GM18498 (cell line): ENCODE data around the gene SLC24A3.

ENCODE experiments used
- ATAC-seq: cut with Tn5 transposase; IDR thresholded peaks from one replicate; pipeline ENCODE4 v1.9.1; 2021; ENCODE audit warnings: mild to moderate bottlenecking, moderate library complexity; ENCODE audit not compliant: unreplicated experiment

SLC24A3 gene

DNA sequence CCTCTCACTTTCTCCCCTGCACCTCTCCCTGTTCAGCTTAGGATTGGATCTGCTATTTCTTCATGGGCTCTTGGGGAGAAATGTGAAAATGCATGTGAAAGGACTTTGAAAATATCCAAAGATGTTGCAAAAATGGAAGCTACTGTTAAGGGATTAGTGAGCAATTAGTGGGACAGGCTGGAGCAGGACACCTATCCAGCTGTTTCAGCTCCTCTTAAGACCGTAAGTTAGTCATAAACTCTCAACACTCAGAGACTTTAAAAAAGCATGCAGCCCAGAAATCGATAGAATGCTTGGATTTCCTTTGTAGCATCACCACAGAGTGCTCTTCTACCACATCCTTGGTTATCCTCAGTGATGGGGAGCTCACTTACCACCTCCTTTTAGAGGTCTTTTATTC lies 88.7 kb downstream of the SLC24A3 start:
- no peak for ATAC-seq

DNA sequence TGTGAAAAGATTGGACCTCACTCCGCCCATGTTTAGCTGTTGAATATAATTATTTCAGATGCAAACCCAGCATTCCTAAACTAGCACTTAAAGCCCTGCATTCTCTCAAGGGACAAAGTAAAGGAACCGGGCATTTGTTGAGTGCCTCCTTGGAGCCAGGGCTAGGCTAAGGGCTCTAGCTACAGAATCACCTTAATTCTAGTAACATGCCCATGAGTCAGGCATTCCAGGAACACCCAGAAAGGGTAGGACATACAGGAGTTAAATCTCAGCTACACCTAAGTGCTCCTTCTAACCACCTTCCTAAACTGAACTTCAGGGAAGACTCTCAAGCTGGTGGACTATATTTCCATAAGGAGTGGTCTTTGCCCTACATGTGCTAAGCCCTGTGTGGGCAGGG lies 89.4 kb downstream of the SLC24A3 start:
- no peak for ATAC-seq

DNA sequence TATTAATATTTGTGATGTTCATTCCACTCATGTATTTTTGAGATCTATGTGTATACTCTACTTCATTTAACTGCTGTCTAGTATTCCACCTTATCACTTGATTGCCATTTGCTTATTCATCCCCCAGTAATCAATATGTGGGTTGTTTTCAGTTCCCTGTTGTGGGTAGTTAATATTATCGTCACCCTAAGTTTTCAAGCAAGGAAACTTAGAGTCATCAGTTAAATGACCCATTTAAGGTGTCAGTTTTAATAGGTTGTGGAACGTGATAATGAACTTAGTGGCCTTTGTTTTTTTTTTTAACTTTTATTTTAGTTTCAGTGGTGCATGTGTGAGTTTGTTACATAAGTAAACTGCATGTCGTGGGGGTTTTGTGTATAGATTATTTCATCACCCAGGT lies 90.3 kb downstream of the SLC24A3 start:
- no peak for ATAC-seq

DNA sequence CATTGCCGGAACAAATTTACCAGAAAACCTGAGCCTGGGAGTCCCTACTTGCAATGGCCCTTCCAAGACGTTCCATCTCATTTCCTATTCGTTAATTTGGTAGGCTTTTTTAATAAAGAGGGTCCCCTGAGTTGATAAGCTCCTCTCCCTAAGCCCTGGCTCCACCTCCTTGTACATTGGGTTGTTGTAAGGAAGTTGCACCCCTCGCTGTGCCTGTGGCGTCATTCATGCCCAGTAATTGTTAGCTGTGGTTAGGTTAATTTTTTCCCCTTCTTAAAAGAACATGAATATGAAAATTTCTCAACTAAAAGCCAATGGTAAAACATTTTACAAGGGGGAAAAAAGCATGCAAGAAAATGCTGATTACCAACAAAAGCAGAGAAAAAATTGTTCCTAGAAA lies 91.9 kb downstream of the SLC24A3 start:
- no peak for ATAC-seq

DNA sequence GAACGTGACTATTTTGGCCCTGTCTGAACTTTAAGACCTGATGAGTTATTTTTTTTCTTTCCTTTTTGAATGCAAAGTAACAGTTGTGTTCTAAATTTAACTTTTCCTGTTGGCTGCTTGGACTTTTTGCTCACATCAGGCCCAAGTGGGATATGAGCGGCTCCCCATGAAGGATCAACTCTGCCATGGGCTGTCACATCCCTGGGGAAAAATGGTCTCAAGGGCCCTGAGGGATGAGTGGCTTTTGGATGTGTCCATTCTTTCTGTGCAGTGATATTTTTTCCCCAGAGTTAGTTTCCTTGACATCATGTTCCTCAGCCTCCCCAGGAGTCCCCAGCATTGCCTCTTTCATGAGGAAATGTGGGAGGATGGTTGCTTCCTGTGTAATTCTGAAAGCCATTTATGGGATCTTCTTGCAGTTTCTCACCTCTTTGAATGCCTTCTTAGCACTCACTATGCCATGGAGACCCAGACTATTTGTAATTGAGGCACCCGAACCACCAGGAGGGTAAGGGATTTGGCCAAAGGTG lies 92.5 kb downstream of the SLC24A3 start:
- no peak for ATAC-seq

DNA sequence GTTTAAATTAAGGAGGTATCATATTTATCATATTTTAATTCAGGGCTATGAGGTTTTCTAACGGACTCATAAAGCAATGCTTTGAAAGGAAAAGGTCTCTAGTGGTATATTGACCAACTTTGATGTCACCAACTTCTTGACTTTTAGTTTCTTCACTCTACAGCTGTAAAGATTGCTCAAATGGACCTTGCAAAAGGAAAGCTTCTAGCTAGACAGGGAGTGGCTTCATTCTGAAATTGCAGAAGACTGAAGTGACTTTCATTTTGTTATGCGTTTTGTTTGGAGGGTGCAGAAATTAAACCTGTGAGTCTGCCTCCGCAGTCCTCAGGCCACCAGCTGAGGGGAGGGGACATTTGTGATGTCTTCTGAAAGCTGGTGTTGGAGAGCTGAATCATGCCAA lies 95.7 kb downstream of the SLC24A3 start:
- no peak for ATAC-seq

DNA sequence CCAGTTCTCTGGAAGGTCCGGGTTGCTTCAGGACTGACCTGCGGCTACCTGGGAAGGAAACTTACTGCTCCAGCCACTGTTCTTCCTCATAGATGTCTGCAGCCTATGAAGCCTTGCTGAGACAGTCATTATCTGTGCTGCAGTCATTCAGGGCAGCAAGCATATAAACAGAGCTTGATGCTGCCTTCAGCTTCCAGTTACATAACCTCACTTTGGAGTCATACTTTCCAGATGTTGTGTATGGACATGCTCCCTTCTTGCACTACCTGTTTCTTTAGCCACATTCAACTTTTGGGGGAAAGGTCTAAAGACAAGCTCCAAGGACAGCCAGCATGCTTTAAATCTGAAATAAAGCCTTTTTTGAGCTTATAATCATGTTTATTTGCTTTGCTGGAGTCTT lies 98.1 kb downstream of the SLC24A3 start:
- ATAC-seq = no peak

DNA sequence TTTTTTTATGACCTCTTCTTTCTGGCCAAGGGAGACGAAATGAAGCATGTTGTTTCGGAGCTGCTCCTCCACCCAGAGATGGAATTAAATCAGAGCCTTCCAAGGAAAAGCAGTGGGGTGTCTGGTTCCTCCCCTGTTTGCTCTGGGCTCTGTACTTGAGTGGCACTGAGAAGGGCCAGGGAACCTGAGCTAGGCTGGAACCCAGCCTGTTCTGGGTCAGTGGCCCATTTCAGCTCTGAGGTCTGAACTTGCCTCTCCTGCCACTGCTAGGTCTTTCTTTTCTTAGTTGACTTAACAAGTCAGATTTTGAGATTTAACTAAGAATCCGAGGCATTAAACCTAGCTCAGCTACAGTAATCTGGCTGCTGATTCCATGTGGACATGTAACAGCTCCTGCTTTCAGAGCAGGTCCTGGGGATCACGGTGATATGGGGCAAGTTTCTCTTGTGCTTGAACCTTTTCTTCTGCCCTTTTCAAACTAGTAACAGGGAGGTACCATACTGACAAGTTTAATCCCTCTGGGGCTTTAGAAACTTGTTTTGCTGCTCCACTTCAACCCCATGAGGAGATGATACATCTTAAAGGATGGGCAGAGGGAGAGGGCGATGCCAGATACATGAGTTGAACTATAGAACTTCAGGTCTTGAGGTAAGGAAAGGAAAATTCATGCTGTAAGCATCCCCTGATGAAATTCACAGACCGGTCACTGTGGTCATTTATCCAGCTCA lies 101.1 kb downstream of the SLC24A3 start:
- no peak for ATAC-seq

DNA sequence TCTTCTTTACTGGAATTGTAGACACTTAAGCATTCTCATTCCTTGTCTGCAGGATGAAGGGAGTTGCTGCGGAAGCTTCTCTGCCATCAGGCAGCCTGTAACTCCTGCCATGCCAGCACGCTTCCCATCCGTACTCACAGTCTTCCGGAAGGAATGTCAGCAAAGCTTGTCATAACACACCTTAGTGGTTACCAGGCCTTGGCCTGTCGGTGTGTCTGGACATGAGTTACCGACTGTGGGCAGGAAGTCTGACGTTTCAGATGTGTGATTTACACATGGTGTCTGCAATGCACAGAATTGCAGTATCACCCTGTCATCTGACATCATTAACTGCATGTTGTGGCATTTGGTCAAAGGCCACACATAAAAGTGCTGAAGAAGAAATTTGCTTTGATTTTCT lies 102.2 kb downstream of the SLC24A3 start:
- ATAC-seq = no peak

DNA sequence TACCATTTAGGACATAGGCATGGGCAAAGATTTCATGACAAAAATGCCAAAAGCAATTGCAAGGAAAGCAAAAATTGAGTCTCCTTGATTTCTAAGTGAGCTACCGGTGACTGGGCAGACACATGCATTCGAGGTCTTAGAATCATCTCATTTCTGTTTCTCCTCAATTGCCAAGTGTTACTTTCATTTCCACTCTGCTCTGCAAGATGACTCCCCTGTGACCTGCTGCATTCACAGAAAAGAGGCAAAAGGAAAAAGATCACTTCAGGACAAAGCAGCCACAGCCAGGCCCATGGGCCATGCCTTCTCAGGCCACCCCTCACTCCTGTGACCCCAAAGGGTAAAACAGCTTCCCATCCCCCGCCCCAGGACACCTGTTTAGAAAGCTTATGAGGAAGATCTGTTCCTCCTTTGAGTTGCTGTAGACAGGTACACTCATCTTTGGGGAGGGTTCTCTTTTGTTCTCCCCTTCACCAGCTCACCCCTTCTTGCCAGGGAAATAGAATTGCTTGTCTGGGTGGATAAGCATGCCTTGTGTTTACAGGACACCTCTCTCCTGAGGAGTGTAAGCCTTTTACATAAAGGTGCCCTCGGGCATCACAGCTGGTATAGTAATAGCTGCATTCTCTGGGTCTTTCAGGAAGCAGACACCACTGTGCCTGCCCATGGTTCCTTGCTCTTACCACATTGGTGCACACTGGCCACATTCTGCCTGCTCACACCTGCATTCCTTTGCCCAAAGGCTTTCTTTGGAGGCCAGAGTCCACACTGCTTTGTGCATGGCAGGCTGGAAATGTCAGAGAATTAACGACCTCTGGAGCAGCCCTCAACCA lies 105.0 kb downstream of the SLC24A3 start:
- peak; percentile 71 for ATAC-seq

DNA sequence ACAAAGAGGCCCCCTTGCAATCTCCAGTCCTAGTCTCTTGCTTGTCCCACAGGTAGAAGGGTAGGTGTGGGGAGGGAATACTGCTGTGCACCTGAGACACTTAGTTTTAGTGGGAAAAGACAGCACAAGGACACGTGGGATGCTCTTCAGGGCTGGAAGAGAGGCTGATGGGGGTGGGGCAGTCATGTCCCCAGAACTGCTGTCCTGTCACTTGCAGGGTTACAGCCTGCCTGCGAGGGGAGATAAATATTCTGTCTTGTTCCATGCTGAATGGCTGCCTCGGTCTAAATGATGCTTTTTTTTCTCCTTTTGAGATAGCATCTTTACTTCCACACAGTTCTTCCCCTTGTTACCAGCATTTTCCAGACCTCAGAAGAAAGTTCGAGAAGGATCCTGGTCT lies 106.2 kb downstream of the SLC24A3 start:
- ATAC-seq = no peak

DNA sequence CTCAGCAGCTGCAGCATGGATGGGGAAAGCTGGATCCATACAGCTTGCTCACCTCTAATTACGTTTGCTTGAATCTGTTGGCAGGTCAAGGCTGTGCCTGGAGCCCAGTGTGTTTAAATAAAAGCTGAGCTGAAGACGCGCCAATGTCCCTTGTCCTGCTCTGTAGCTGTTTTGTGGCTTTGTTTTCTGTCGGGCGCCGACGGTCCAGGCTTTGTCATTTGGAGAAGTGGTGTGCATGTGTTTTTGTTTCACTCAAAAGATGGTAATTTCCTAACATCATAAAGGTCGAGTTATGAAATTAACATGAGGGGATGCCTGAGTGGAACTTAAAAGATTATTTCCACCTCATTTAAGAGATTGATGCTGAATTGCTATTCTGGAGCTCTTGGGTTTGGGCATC lies 107.6 kb downstream of the SLC24A3 start:
- no peak for ATAC-seq

DNA sequence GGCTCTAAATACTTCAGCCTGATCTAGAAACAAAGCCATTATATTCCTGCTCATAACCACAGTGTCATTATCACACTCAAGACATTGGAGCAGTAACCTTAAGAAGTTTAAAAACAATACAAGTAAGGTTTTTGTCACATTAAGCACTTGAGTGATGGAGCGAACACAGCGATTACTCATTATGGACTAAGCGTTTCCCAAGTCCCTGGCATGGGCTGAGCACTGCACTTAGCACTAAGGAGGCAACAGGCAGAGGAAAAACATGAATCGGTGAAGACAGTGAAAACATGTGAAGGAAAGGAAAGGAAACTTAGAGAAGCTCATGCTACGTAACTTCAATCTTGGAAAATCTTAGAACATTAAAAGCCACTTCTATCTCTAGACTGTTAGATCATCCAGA lies 108.7 kb downstream of the SLC24A3 start:
- no peak for ATAC-seq

DNA sequence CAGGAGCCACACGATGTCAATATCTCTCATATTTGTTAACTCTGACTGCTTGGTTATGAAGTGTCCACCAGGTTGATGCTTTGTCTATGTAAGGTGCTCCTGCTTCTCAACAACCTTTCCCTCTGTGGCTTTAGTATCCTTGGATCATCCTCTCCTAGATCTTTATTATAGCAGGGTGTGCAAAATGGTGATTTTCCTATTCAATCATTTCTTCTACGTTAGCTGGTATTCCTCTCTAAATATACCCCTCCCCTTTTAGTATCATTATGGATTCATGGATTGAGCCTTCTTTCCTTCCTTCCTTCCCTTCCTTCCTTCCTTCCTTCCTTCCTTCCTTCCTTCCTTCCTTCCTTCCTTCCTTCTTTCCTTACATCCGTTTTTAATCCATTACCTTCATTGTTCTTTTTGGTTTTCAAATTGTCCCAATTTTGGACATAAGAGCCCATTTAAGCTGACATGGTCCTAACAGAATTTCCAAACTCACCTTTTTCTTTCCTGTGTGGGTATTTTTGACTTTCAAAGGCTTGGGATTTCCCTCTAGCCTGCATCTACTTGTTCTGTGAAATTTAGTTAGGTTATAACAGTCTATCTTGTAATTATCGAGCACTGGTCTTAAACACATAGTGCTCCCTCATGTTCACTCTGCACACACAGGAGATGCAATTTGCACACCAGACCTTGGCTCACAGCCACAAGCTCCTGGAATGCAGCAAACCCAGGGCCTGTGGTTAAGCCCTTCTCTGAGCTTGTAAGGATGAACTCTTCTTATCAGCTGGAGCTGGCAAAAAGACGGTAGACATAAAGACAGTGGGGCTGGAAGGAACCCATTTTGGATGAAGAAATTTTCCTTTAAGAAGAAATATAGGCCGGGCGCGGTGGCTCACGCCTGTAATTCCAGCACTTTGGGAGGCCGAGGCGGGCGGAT lies 109.9 kb downstream of the SLC24A3 start:
- no peak for ATAC-seq

DNA sequence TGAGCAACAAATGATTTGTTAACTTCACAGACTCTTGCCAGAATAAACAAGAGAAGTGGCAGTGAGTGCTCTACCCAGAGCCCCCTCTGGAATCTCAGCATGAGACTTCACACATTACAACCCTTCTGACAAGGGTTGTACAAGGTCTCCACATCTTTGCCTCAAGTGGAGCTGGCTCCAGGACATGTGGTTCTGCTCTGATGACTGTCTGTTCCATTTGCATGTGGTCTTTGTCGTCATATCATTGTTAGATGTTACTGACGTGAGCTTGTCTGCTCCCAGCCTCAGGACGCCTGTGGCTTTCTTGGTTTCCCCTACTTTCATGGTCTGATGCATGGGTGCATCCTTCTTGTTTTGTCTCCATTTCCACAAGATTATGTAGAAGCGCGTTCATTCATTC lies 115.0 kb downstream of the SLC24A3 start:
- ATAC-seq = no peak

DNA sequence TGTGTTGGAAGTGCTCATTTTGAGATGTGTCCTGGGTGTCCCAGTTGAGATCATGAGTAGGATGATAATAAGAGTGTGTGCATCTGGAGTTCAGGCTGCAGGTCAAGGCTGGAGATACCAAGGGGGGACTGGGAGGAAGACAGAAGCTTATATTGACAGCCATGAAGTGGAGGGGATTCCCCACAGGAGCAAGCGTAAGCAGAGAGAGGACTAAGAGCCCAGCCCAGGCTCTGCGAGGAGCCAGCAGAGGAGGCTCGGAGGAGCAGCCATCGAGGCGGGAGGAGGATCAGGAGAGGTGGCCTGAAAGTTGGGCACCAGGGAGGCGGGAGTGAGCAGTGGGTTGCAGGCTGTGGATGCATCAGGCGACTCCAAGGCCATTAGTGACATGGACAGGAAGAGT lies 116.2 kb downstream of the SLC24A3 start:
- ATAC-seq = no peak

DNA sequence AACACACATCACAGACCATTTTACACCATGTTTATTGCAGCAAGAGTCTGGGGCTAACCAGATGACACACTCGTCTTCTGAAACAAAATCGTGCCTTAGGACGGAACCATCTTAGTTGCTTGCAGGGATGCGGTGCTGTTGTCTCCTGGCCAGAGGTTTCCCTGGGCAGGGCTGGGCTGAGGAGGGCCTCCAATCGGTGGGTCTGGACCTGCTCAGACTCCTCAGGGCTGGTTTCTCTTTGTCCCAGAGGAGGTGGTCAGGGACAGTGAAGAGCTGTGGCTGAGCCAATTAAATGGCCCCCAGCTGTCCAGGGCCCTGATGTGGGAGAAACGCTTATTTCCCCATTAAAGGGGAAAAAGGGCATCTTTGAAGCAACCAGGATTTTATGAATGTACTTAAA lies 117.6 kb downstream of the SLC24A3 start:
- ATAC-seq = no peak

DNA sequence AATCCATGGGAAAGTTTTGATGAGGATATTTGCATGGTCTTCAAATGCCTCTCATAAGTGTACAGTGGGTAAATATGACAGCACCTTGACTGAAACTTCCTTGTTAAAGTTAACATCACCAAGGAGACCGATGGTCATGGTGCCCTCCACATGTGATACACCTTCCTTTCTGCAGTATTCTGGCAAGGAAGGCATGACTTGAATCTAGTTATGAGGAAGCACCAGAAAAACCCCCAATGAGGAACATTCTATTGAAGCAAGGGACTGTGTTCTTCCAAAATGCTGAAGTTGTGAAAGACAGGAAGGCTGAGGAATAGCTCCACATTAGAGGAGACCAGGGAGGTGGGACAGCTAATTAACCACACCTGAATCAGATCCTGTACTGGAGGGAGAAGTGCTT lies 118.3 kb downstream of the SLC24A3 start:
- no peak for ATAC-seq

DNA sequence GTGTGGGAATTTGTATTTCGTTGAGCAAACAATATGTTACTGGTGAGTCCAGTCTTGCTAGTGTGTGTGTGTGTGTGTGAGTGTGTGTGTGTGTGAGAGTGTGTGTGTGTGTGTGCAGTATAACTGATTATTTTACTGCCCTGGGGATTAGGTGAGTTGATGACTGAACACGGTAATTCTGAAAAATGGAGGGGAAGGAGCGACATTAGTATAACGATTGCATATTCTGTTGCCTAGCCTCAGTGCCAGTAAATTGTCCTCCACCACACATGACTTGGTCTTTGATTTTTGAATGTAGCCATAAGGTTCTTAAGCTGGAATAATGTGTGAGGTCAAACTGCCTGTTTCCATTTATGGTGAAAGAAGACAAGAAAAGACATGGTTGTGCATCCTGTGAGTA lies 121.1 kb downstream of the SLC24A3 start:
- ATAC-seq = no peak

DNA sequence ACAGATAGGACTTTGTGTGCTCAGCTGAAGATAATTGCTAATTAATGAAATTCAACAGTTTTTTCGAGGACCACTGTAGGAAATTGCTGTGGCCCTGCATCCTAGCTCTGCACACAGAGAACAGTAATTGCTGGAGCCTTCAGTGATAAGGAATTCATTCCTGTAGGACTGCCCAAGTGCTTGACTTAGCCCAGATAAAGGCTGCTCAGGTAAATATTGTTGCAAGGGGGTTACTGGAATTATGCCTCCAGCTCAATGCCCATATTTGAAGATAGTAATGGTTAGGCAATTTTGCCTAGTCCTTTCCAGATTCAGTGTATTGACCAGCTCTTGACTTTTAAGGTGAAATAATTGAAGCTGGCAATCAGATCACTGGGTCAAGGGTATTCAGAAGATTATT lies 122.9 kb downstream of the SLC24A3 start:
- ATAC-seq = no peak

DNA sequence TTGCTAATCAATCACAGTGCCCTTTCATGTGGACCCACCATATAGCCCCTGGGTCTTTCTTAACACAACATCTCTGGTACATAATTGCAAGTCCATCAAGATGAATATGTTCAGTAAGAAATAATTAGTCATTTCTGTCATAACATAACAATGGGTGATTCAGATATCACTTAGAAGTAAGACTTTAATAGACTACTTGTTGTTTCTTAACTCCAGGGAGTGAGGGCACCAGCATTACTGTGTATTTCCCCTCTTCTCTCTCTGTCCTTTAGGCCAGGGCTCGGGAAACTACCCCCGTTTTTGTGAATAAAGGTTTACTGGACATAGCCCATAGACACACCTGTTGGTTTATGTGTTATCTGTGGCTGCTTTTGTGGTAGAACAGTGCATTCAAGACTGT lies 123.5 kb downstream of the SLC24A3 start:
- no peak for ATAC-seq
